ENCODE data around the gene ATP5F1D. TPM values are rescaled to one million over a fixed set of nuclear protein-coding genes. Genes with fewer than 3 reads are reported as not detected.
A peak's percentile ranks its signal among the peaks of the same experiment; 100 is the strongest.

The ATP5F1D gene
- total RNA-seq, 1 donor from 2014 or later = 172 TPM

DNA sequence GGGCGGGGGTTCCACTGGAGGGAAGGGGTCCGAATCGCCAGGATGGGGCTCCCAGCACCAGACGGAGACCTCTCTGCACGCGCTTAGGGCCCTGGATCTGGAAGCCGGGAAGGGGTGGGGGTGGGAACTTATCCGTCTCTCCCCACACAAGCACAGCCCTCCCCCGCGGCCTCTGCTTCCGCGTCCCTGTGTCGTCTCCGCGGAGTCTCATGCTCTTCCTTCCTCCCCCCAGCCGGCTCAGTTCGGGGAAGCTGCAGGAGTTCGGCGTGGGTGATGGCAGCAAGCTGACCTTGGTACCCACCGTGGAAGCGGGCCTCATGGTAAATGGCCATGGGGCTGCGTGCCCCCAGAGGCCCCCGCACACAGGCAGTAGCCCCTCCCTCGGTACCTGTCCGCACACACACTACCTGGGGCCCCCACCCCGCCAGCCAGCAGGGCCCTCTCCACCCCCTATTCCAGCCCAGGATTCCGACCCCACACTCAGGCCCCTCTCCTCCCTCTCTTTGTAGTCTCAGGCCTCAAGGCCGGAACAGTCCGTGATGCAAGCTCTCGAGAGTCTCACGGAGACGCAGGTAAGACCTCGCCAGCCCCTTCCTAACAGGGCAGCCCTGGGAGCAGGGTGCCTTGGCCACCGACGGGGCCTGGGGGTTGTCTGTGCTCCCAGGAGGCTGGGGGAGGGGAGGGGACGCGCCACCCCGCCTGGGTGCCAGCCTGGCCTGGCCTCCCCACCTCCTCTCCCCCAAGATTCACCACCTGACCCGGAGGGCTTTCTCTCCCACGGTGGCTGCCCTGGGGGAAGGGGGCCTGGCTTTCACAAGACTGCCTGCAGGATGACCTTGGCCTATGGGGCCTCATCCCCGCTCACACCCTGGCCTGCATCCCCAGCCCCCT is 10.0 kb downstream of the ATP5F1D start:
- intact Hi-C loops (cut with micrococcal nuclease) = no loop called here
- H3K27ac Mint-ChIP-seq = peak overlapping the region; percentile 89
- POLR2A ChIA-PET = interaction anchor here (0.7 to 3.2 kb wide), 9 partner anchors 8 to 1501 kb away, joined by 3 to 283 read pairs (median 5); partner anchors contain the start of genes CIRBP and FAM174C
- H3K4me3 Mint-ChIP-seq = peak overlapping the region; percentile 89
- H3K9me3 Mint-ChIP-seq = no peaks in the 10 kb centered on the region
- TF ChIP-seq, protein P1, sequence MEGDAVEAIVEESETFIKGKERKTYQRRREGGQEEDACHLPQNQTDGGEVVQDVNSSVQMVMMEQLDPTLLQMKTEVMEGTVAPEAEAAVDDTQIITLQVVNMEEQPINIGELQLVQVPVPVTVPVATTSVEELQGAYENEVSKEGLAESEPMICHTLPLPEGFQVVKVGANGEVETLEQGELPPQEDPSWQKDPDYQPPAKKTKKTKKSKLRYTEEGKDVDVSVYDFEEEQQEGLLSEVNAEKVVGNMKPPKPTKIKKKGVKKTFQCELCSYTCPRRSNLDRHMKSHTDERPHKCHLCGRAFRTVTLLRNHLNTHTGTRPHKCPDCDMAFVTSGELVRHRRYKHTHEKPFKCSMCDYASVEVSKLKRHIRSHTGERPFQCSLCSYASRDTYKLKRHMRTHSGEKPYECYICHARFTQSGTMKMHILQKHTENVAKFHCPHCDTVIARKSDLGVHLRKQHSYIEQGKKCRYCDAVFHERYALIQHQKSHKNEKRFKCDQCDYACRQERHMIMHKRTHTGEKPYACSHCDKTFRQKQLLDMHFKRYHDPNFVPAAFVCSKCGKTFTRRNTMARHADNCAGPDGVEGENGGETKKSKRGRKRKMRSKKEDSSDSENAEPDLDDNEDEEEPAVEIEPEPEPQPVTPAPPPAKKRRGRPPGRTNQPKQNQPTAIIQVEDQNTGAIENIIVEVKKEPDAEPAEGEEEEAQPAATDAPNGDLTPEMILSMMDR (IDR thresholded peaks at IDR 0.05) = no peak
- DNase-seq = peak; percentile 53
- H3K36me3 Mint-ChIP-seq (ENCODE audit: low read depth) = peaks cover 32% of the 10 kb centered on the region
- peaks cover 38% of the 10 kb centered on the region for H3K4me1 Mint-ChIP-seq
- CTCF ChIA-PET = interaction anchor here (1.0 kb wide), 1 partner anchor 18 kb away, joined by 3 read pairs; the partner anchor contains the start of gene CIRBP
- no peak for ATAC-seq (ENCODE audit: low read depth)
- no peaks in the 10 kb centered on the region for H3K27me3 Mint-ChIP-seq

DNA sequence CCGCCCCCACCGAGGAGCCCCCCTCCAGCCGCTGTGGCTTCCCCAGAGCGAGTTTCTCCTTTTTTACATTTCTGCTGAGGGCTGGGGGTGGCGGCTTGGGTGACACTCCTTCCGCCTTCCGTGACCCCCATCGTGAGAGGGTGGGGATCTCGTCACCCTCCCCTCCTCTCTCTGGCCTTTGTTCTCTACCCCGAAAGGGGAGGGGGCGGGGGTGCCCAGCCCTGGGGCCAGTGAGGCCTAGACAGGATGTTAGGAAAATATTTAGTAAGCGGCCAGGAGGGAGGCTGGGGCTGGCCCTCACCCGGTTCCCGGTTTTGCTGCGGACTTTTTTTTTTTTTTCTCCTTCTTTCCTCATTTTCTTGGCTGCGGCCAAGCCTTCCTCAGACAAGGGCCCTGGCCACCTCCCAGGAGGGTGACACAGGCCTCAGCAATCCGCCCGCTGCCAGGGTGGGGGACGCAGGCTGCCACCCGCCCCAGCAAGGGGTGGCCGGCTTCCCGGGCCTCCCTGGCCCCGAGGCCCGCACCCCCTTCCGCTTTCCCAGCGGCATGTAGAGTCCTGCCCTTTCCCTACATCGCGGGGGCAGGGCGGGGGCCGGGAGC is 10.8 kb downstream of the ATP5F1D start:
- Mint-ChIP-seq H3K9me3 (no peaks in the 10 kb centered on the region), H3K4me1 (peaks cover 39% of the 10 kb centered on the region), H3K27me3 (no peaks in the 10 kb centered on the region), H3K36me3 (ENCODE audit: low read depth) (peaks cover 35% of the 10 kb centered on the region), H3K4me3 (peak overlapping the region; percentile 89), H3K27ac (peak overlapping the region; percentile 80)
- DNase-seq (peak; percentile 49), ATAC-seq (ENCODE audit: low read depth) (no peak)
- intact Hi-C loops (cut with micrococcal nuclease) = no loop called here
- TF ChIP-seq, protein P1 (IDR thresholded peaks at IDR 0.05) = no peak
- ChIA-PET CTCF (interaction anchor here (1.0 to 2.2 kb wide), 4 partner anchors 8 to 17 kb away, joined by 3 to 26 read pairs (median 12); partner anchors contain the start of gene CIRBP), POLR2A (interaction anchor here (0.6 to 4.8 kb wide), 20 partner anchors 8 to 1500 kb away, joined by 3 to 283 read pairs (median 6); partner anchors contain the start of genes ARHGAP45, CIRBP and FAM174C)

DNA sequence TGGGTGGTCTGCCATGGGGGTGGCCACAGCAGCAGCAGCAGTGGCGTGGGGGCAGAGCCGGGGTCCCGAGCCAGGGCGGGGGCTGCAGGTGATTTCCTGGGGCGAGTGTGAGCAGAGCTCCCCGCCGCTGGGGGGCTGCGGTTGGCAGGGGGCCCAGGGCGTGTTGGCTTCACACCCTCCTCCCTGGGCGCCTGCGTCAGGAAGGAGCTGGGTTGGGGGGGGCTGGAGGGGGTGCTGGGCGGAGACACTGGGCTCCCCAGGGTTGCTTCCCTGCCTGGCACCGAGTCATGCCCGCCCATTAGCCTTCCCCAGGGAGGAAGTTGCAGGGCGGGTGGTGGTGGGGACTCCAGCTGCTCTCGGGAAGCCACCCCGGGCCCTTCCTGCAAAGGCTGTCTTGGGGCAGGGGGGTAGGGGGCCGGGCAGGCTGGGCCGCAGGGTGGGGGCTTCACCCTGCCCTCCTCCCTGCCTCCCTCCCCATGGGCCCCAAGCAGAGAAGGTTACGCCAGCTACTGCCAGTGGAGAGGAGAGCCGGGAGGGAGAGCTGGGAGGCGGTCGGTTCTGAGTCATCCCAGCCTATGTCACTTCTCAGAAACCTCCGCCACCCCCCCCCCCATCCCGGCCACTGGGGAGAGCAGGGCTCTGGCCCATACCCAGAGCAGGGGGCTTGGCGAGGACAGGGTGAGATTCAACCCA is 11.4 kb downstream of the ATP5F1D start:
- ATAC-seq (ENCODE audit: low read depth) = peak; percentile 47
- intact Hi-C loops (cut with micrococcal nuclease) = loop anchor here (1.0 kb wide), 1 partner anchor 8 kb away; no protein-coding TSS in a partner anchor

DNA sequence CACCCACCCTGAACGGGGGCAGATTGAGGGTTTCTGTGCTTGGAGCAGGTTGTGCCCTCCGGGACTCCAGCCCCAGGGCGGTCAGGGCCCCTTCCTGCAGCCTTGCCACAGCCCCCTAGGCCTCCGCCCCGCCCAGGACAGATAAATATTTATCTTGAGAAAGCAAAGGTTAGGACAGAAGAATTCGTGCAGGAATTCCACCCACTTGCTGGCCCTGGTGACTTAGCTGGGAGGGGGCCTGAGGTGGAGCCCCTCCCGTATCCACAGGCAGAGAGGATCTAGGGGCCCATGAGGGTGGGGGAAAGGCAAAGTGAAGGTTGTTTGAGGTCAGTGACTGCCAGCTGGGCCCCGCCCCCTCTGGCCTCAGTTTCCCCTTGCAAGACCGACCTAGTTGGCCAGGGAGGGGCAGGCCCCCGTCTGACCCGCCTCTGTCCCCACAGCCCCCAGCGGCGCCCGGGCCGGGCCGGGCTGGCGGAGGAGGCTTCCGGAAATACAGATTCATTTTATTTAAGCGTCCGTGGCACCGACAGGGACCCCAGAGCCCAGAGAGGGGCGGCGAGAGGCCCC is 12.0 kb downstream of the ATP5F1D start:
- H3K4me1 Mint-ChIP-seq = peaks cover 52% of the 10 kb centered on the region
- intact Hi-C loops (cut with micrococcal nuclease) = loop anchor here (1.0 kb wide), 1 partner anchor 8 kb away; no protein-coding TSS in a partner anchor
- peak overlapping the region; percentile 82 for H3K27ac Mint-ChIP-seq
- ChIA-PET CTCF (interaction anchor here (0.7 to 2.2 kb wide), 4 partner anchors 9 to 22 kb away, joined by 3 to 26 read pairs (median 12); partner anchors contain the start of gene FAM174C), POLR2A (interaction anchor here (0.6 to 4.8 kb wide), 17 partner anchors 10 to 786 kb away, joined by 3 to 283 read pairs (median 6); partner anchors contain the start of genes ARHGAP45, CIRBP and FAM174C)
- H3K36me3 Mint-ChIP-seq (ENCODE audit: low read depth) = peaks cover 40% of the 10 kb centered on the region
- no peaks in the 10 kb centered on the region for H3K27me3 Mint-ChIP-seq
- no peaks in the 10 kb centered on the region for H3K9me3 Mint-ChIP-seq
- peak overlapping the region; percentile 69 for H3K4me3 Mint-ChIP-seq
- TF ChIP-seq, protein P1 (IDR thresholded peaks at IDR 0.05) = no peak
- no peak for DNase-seq
- no peak for ATAC-seq (ENCODE audit: low read depth)

More for the DNA sequence above, 11.4 kb downstream of the ATP5F1D start:
- Mint-ChIP-seq H3K9me3 (no peaks in the 10 kb centered on the region), H3K27me3 (no peaks in the 10 kb centered on the region), H3K27ac (peak overlapping the region; percentile 82), H3K36me3 (ENCODE audit: low read depth) (peaks cover 40% of the 10 kb centered on the region), H3K4me3 (peak overlapping the region; percentile 69), H3K4me1 (peaks cover 46% of the 10 kb centered on the region)
- CTCF ChIA-PET = interaction anchor here (0.7 to 2.2 kb wide), 4 partner anchors 9 to 22 kb away, joined by 3 to 26 read pairs (median 12); partner anchors contain the start of gene FAM174C
- peak; percentile 83 for DNase-seq
- POLR2A ChIA-PET = interaction anchor here (0.6 to 4.8 kb wide), 19 partner anchors 9 to 786 kb away, joined by 3 to 283 read pairs (median 6); partner anchors contain the start of genes ARHGAP45, CIRBP and FAM174C
- TF ChIP-seq, protein P1 (IDR thresholded peaks at IDR 0.05) = no peak
